HFFc6 (cell line): Measurements from ENCODE around the gene IKZF3. TPM values are rescaled to one million over a fixed set of nuclear protein-coding genes. Genes with fewer than 3 reads are reported as not detected.
"Not testable (repeated sequence)": the region's sequence is repeated elsewhere in the genome, so short reads cannot be mapped to it uniquely, and the experiment has no call there.

ENCODE experiments used
- DNase-seq: peaks from one replicate; pipeline ENCODE4 v3.0.0-alpha.2; 2018
- H3K27ac Mint-ChIP-seq: 2 replicates; pipeline ENCODE4 v1.8.0; 2020; ENCODE audit warnings: mild to moderate bottlenecking, mixed read lengths
- H3K27me3 Mint-ChIP-seq: 2 replicates; pipeline ENCODE4 v1.8.0; 2021; ENCODE audit warnings: mild to moderate bottlenecking, moderate library complexity, mixed read lengths; ENCODE audit not compliant: insufficient read depth
- H3K36me3 Mint-ChIP-seq: 2 replicates; pipeline ENCODE4 v1.8.0; 2021; ENCODE audit warnings: low read depth, mixed read lengths
- H3K4me1 Mint-ChIP-seq: 2 replicates; pipeline ENCODE4 v1.8.0; 2020; ENCODE audit warnings: low read depth, mixed read lengths
- H3K4me3 Mint-ChIP-seq: 2 replicates; pipeline ENCODE4 v1.8.0; 2020; ENCODE audit warnings: mild to moderate bottlenecking, moderate library complexity, mixed read lengths
- H3K9me3 Mint-ChIP-seq: 2 replicates; pipeline ENCODE4 v1.8.0; 2020; ENCODE audit warnings: mild to moderate bottlenecking, mixed read lengths
- CTCF ChIP-seq: fragments of 200-600 bp; sonication (generic); IDR thresholded peaks from 2 replicates; pipeline ENCODE4 v1.5.0; 2021; ENCODE audit warnings: antibody characterized with exemption, mild to moderate bottlenecking
- long read RNA-seq: library from polyadenylated mRNA; unstranded; transcript quantifications from one replicate; pipeline ENCODE4 v2.0.0, GENCODE V29; 2019
- total RNA-seq, 6 experiments: library from RNA; stranded (reverse); fragmentation: NEBNext Ultra II Directional; extraction: Animal tissue kit (Norgen Biotek cat#: 25700); gene quantifications; 2 replicates in 1 of 6; 3 replicates in 5 of 6; pipeline ENCODE4 v1.2.3, GENCODE V29; 2021

IKZF3 gene
- total RNA-seq, result not detected
- long read RNA-seq, result 0 reads

GRCh38 chr17:39863918-39864746, at the start of gene IKZF3:
Gene IKZF3, minus strand, starts transcription at chr17:39864312. Its CDS starts 186 bp downstream, at chr17:39864126.
- TF ChIP-seq CTCF, result no peak
- no peak for DNase-seq
- no peaks in the 10 kb centered on the region for H3K36me3 Mint-ChIP-seq
- no peak within 1 kb of the TSS; the same call in 1 of the 2 replicates for H3K4me3 Mint-ChIP-seq
- peaks cover 53% of the 10 kb centered on the region for H3K27me3 Mint-ChIP-seq
- no peak within 1 kb of the TSS for H3K27ac Mint-ChIP-seq
- no peaks in the 10 kb centered on the region for H3K4me1 Mint-ChIP-seq
- peaks cover 14% of the 10 kb centered on the region for H3K9me3 Mint-ChIP-seq

GRCh38 chr17:39908789-39909352, 44.8 kb upstream of the IKZF3 start:
- peaks cover 1% of the 10 kb centered on the region for H3K27me3 Mint-ChIP-seq
- no peak for TF ChIP-seq CTCF

GRCh38 chr17:39904990-39905288, 40.8 kb upstream of the IKZF3 start:
- no peak for TF ChIP-seq CTCF
- DNase-seq, result no peak
- Mint-ChIP-seq H3K4me1 (no peaks in the 10 kb centered on the region), H3K27me3 (peaks cover 1% of the 10 kb centered on the region; the same call in 1 of the 2 replicates), H3K9me3 (no peaks in the 10 kb centered on the region), H3K36me3 (no peaks in the 10 kb centered on the region), H3K4me3 (no peak overlapping the region), H3K27ac (no peak overlapping the region)

More at GRCh38 chr17:39908789-39909352, 44.8 kb upstream of the IKZF3 start:
- H3K27ac Mint-ChIP-seq, result no peak overlapping the region
- no peaks in the 10 kb centered on the region for H3K9me3 Mint-ChIP-seq
- no peak for DNase-seq
- peaks cover 3% of the 10 kb centered on the region; the same call in 1 of the 2 replicates for H3K36me3 Mint-ChIP-seq
- H3K4me3 Mint-ChIP-seq, result no peak overlapping the region
- no peaks in the 10 kb centered on the region for H3K4me1 Mint-ChIP-seq

GRCh38 chr17:39903158-39903884, 39.2 kb upstream of the IKZF3 start:
- Mint-ChIP-seq H3K9me3 (no peaks in the 10 kb centered on the region), H3K4me3 (no peak overlapping the region), H3K27me3 (peaks cover 1% of the 10 kb centered on the region), H3K4me1 (no peaks in the 10 kb centered on the region), H3K27ac (no peak overlapping the region), H3K36me3 (no peaks in the 10 kb centered on the region)
- no peak for TF ChIP-seq CTCF
- DNase-seq, result no peak

GRCh38 chr17:39902027-39902426, 37.9 kb upstream of the IKZF3 start:
- not testable (repeated sequence) for H3K27me3 Mint-ChIP-seq, DNase-seq, H3K36me3 Mint-ChIP-seq, H3K4me3 Mint-ChIP-seq, H3K27ac Mint-ChIP-seq, H3K4me1 Mint-ChIP-seq, H3K9me3 Mint-ChIP-seq
